Mesenchymal stem cell (in vitro differentiated cells and primary cell): ENCODE measurements around the gene COL27A1.
A peak's percentile ranks its signal among the peaks of the same experiment; 100 is the strongest.

Source experiments
- DNase-seq: peaks from one replicate; pipeline ENCODE4 v3.0.0-alpha.2; 2013
- H2AFZ ChIP-seq: one replicate; pipeline ENCODE4 v1.6.1; 2013; ENCODE audit warnings: low read depth, mild to moderate bottlenecking, control low read depth, inconsistent platforms, low read length, moderate library complexity
- H2AK5ac ChIP-seq: 2 replicates; pipeline ENCODE4 v1.6.1; 2013; ENCODE audit warnings: low read length, moderate library complexity, mild to moderate bottlenecking, inconsistent platforms; ENCODE audit not compliant: severe bottlenecking
- H2BK120ac ChIP-seq: one replicate; pipeline ENCODE4 v1.6.1; 2013; ENCODE audit warnings: low read depth, mild to moderate bottlenecking, inconsistent platforms, low read length, moderate library complexity
- H2BK12ac ChIP-seq, 2 experiments: one replicate each; pipeline ENCODE4 v1.6.1; 2013; ENCODE audit warnings: inconsistent platforms in 2 of 2, low read length in 2 of 2, mild to moderate bottlenecking in 2 of 2, moderate library complexity in 2 of 2, control low read depth in 1 of 2
- H2BK15ac ChIP-seq: one replicate; pipeline ENCODE4 v1.6.1; 2013; ENCODE audit warnings: mild to moderate bottlenecking, low read depth, inconsistent platforms; ENCODE audit not compliant: poor library complexity, severe bottlenecking
- H2BK5ac ChIP-seq: 2 replicates; pipeline ENCODE4 v1.6.1; 2013; ENCODE audit warnings: low read depth, mild to moderate bottlenecking, low read length, control low read depth, inconsistent platforms; ENCODE audit not compliant: poor library complexity, severe bottlenecking
- H3K14ac ChIP-seq, 2 experiments: one replicate each; pipeline ENCODE4 v1.6.1; 2013; ENCODE audit warnings: inconsistent platforms in 2 of 2, low read length in 2 of 2, control low read depth in 1 of 2, mild to moderate bottlenecking in 1 of 2, moderate library complexity in 1 of 2
- H3K18ac ChIP-seq, 2 experiments: one replicate each; pipeline ENCODE4 v1.6.1; 2013; ENCODE audit warnings: inconsistent platforms in 2 of 2, low read length in 2 of 2, control low read depth in 1 of 2, low read depth in 1 of 2, mild to moderate bottlenecking in 1 of 2
- H3K23ac ChIP-seq, 2 experiments: one replicate each; pipeline ENCODE4 v1.6.1; 2013; ENCODE audit warnings: inconsistent platforms in 2 of 2, low read length in 2 of 2, mild to moderate bottlenecking in 2 of 2, moderate library complexity in 2 of 2, control low read depth in 1 of 2
- H3K27ac ChIP-seq: 2 replicates; pipeline ENCODE4 v1.5.1; 2013; ENCODE audit warnings: mild to moderate bottlenecking, moderate library complexity, low read length, control low read depth, inconsistent platforms; ENCODE audit not compliant: poor library complexity, severe bottlenecking
- H3K27me3 ChIP-seq, 2 experiments: 2 replicates each; pipeline versions ENCODE4 v1.6.1 to v1.7.0; 2013; ENCODE audit warnings: low read length in 2 of 2, mild to moderate bottlenecking in 2 of 2, moderate library complexity in 2 of 2, control low read depth in 1 of 2, inconsistent platforms in 1 of 2; ENCODE audit not compliant: control insufficient read depth in 1 of 2, insufficient read depth in 1 of 2
- H3K36me3 ChIP-seq, 2 experiments: 2 replicates each; pipeline versions ENCODE4 v1.6.1 to v1.7.0; 2013; ENCODE audit warnings: low read length in 2 of 2, control low read depth in 1 of 2, inconsistent platforms in 1 of 2, low read depth in 1 of 2, mild to moderate bottlenecking in 1 of 2; ENCODE audit not compliant: insufficient read depth in 2 of 2, control insufficient read depth in 1 of 2
- H3K4ac ChIP-seq, 2 experiments: one replicate each; pipeline ENCODE4 v1.6.1; 2013; ENCODE audit warnings: inconsistent platforms in 2 of 2, low read length in 2 of 2, mild to moderate bottlenecking in 2 of 2, moderate library complexity in 2 of 2, control low read depth in 1 of 2, low read depth in 1 of 2
- H3K4me1 ChIP-seq: 2 replicates; pipeline ENCODE4 v1.6.1; 2013; ENCODE audit warnings: low read depth, low read length, control low read depth; ENCODE audit not compliant: control insufficient read depth, insufficient read depth
- H3K4me2 ChIP-seq: 2 replicates; pipeline ENCODE4 v1.6.1; 2013; ENCODE audit warnings: low read length, mild to moderate bottlenecking, inconsistent platforms; ENCODE audit not compliant: poor library complexity, severe bottlenecking
- H3K4me3 ChIP-seq, 2 experiments: 2 replicates each; pipeline versions ENCODE4 v1.5.1 to v1.7.0; 2013; ENCODE audit warnings: low read length in 2 of 2, mild to moderate bottlenecking in 2 of 2, control low read depth in 1 of 2, low read depth in 1 of 2; ENCODE audit not compliant: insufficient read depth in 1 of 2
- H3K79me1 ChIP-seq: replicated peaks from 2 replicates; pipeline ENCODE4 v1.6.1; 2013; ENCODE audit warnings: mild to moderate bottlenecking, control low read depth, low read length, inconsistent platforms; ENCODE audit not compliant: poor library complexity, severe bottlenecking
- H3K9ac ChIP-seq: 2 replicates; pipeline ENCODE4 v1.7.0; 2013; ENCODE audit warnings: mild to moderate bottlenecking, low read length, moderate library complexity
- H3K9me3 ChIP-seq: 2 replicates; pipeline ENCODE4 v1.7.0; 2013; ENCODE audit warnings: mild to moderate bottlenecking, low read length; ENCODE audit not compliant: control insufficient read depth
- H4K8ac ChIP-seq: one replicate; pipeline ENCODE4 v1.6.1; 2013; ENCODE audit warnings: inconsistent platforms, mild to moderate bottlenecking, low read length, moderate library complexity
- H4K91ac ChIP-seq: one replicate; pipeline ENCODE4 v1.6.1; 2013; ENCODE audit warnings: mild to moderate bottlenecking, low read length, inconsistent platforms
- WGBS: methylation state at CpG from one replicate; pipeline ENCODE4 v1.1.7; 2013; ENCODE audit warnings: mixed read lengths; 5-methylcytosine and 5-hydroxymethylcytosine counted together

Gene COL27A1

GRCh38 chr9:114342755-114343440, 187.6 kb downstream of the COL27A1 start:
- no peak overlapping the region for H4K8ac ChIP-seq
- no peak overlapping the region for H2AFZ ChIP-seq
- no peaks in the 10 kb centered on the region for H3K27me3 ChIP-seq
- H4K91ac ChIP-seq = no peak overlapping the region
- no peak overlapping the region for H3K23ac ChIP-seq
- no peaks in the 10 kb centered on the region for H3K9me3 ChIP-seq
- H2BK120ac ChIP-seq = no peak overlapping the region
- H2AK5ac ChIP-seq = no peak overlapping the region
- WGBS = 97% methylated on average over 3 of the region's 5 CpGs
- no peak overlapping the region for H3K4ac ChIP-seq
- H3K9ac ChIP-seq = no peak overlapping the region
- H3K36me3 ChIP-seq = peaks cover 84 to 92% of the 10 kb centered on the region in 2 experiments
- no peak overlapping the region for H3K4me2 ChIP-seq
- DNase-seq = no peak
- H3K4me3 ChIP-seq = no peak overlapping the region
- peaks cover 3% of the 10 kb centered on the region for H3K4me1 ChIP-seq
- no peak overlapping the region for H2BK15ac ChIP-seq
- no peak overlapping the region for H2BK12ac ChIP-seq
- peaks cover 1% of the 10 kb centered on the region for H3K79me1 ChIP-seq
- H3K27ac ChIP-seq = no peak overlapping the region
- H3K14ac ChIP-seq = no peak overlapping the region
- no peak overlapping the region for H3K18ac ChIP-seq
- H2BK5ac ChIP-seq = no peak overlapping the region

DNA sequence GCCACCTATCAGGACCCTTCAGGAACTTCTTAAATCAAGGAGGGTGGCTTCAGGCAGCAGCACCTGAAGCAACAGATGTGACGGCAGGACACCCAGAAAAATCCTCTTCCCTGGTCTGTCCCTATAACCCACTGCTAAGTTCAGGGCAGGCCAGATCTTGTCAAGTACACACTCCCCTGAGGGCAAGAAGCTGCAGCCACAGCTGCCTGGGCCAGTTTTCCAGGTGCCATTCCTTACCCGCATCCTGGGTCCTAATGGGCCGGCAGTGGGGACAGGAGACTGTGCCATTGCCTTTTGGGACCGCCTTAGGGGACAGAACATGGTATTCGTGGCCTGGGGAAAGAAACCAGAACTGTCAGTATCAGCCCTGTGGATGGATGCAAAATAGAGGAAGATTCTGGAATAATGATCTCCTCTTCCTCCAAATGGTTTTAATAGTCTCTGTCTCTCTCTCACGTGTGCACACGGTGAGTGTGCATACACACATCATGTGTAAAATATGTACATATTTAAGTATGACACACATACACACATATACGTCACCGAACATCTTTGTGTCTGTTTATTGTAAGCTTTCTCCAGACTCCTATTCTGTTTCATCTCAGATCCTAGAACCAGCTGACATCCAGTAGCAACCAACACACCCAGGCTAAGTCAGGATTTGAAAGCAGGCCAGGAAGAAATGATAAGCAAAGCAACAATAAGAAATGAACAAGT, 188.3 kb downstream of the COL27A1 start:
- Histone ChIP-seq H4K8ac (no peak overlapping the region), H3K4me2 (no peak overlapping the region), H3K14ac (no peak overlapping the region), H2AK5ac (no peak overlapping the region), H3K27ac (no peak overlapping the region), H3K9ac (no peak overlapping the region), H3K4me1 (peaks cover 10% of the 10 kb centered on the region), H3K4me3 (no peak overlapping the region), H2AFZ (no peak overlapping the region), H3K79me1 (peaks cover 1% of the 10 kb centered on the region), H3K18ac (no peak overlapping the region), H2BK5ac (no peak overlapping the region), H3K27me3 (no peaks in the 10 kb centered on the region), H3K36me3 (peaks cover 81 to 92% of the 10 kb centered on the region in 2 experiments), H4K91ac (no peak overlapping the region), H2BK12ac (no peak overlapping the region), H2BK15ac (no peak overlapping the region), H3K23ac (no peak overlapping the region), H3K9me3 (no peaks in the 10 kb centered on the region), H2BK120ac (no peak overlapping the region), H3K4ac (no peak overlapping the region)
- WGBS = 84% methylated on average over 7 of the region's 9 CpGs
- peak; percentile 48 for DNase-seq

DNA sequence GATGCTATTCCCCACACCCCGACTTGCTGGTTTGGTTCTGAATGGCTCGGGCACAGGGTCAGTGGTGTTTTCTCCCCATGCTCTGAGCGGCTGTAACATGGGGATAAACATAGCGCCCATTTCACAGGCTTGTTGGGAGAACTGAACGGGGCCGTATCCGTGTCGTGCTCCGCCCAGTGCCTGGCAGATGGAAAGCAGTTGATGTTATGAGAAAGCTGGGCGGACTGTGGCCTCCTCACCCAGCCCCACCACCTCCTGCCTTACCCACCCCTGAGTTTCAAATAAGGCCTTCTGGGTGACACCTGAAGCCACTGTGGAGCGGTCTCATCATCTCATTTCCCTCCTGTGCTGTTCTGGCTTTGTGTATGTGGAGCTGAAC, 188.8 kb downstream of the COL27A1 start:
- peaks cover 76 to 89% of the 10 kb centered on the region in 2 experiments for H3K36me3 ChIP-seq
- H3K18ac ChIP-seq = no peak overlapping the region
- peaks cover 1% of the 10 kb centered on the region for H3K79me1 ChIP-seq
- no peak overlapping the region for H3K27ac ChIP-seq
- no peaks in the 10 kb centered on the region for H3K27me3 ChIP-seq
- H3K14ac ChIP-seq = no peak overlapping the region
- no peaks in the 10 kb centered on the region for H3K9me3 ChIP-seq
- no peak overlapping the region for H2BK5ac ChIP-seq
- H3K4ac ChIP-seq = no peak overlapping the region
- 94% methylated on average over 8 of the region's 11 CpGs for WGBS
- no peak overlapping the region for H4K8ac ChIP-seq
- H2BK15ac ChIP-seq = no peak overlapping the region
- H4K91ac ChIP-seq = no peak overlapping the region
- H2BK120ac ChIP-seq = no peak overlapping the region
- no peak overlapping the region for H3K9ac ChIP-seq
- peaks cover 12% of the 10 kb centered on the region for H3K4me1 ChIP-seq
- no peak overlapping the region for H2BK12ac ChIP-seq
- H3K4me3 ChIP-seq = no peak overlapping the region
- no peak overlapping the region for H2AFZ ChIP-seq
- no peak for DNase-seq
- H2AK5ac ChIP-seq = no peak overlapping the region
- no peak overlapping the region for H3K23ac ChIP-seq
- H3K4me2 ChIP-seq = no peak overlapping the region

GRCh38 chr9:114344692-114345091, 189.4 kb downstream of the COL27A1 start:
- no peak overlapping the region for H4K91ac ChIP-seq
- no peak overlapping the region for H3K23ac ChIP-seq
- peaks cover 1% of the 10 kb centered on the region for H3K79me1 ChIP-seq
- H3K18ac ChIP-seq = no peak overlapping the region
- no peak overlapping the region for H2BK120ac ChIP-seq
- H4K8ac ChIP-seq = no peak overlapping the region
- 91% methylated on average over 3 of the region's 3 CpGs for WGBS
- no peak overlapping the region for H2BK15ac ChIP-seq
- H3K9ac ChIP-seq = no peak overlapping the region
- H2BK5ac ChIP-seq = no peak overlapping the region
- peaks cover 72 to 86% of the 10 kb centered on the region in 2 experiments for H3K36me3 ChIP-seq
- no peak overlapping the region for H3K14ac ChIP-seq
- H3K27ac ChIP-seq = no peak overlapping the region
- peaks cover 16% of the 10 kb centered on the region for H3K4me1 ChIP-seq
- H3K9me3 ChIP-seq = no peaks in the 10 kb centered on the region
- H3K4me3 ChIP-seq = no peak overlapping the region
- no peak overlapping the region for H3K4me2 ChIP-seq
- no peak overlapping the region for H2BK12ac ChIP-seq
- H2AFZ ChIP-seq = no peak overlapping the region
- H3K4ac ChIP-seq = no peak overlapping the region
- DNase-seq = no peak
- no peaks in the 10 kb centered on the region for H3K27me3 ChIP-seq
- no peak overlapping the region for H2AK5ac ChIP-seq
